NCI-H748 (cell line): Measurements from ENCODE around the gene CLMP.

Experiments used
- DNase-seq: peaks from one replicate; lab custom pipeline; 2025; ENCODE audit not compliant: unreplicated experiment; lab: John Stamatoyannopoulos, UW

Gene CLMP

DNA sequence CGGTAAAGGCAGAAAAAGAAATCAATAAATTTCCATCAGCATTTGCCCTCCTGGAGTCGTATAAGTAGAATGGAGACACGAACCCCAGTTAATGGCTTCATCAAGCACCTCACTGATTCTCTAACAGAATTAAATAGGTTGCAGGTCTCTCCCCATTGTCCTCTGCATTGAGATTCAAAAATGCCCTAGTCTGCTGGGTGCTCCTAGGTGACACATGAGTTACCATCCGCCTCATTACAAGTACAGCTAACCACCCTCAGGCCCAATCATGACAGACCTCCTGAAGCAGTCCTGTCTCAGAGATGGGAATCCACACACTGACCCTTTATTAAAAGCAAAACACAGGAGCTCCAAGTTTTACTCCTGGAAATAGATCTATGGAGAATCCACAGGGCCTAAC lies 164.5 kb downstream of the CLMP start:
- peak; percentile 42 for DNase-seq

DNA sequence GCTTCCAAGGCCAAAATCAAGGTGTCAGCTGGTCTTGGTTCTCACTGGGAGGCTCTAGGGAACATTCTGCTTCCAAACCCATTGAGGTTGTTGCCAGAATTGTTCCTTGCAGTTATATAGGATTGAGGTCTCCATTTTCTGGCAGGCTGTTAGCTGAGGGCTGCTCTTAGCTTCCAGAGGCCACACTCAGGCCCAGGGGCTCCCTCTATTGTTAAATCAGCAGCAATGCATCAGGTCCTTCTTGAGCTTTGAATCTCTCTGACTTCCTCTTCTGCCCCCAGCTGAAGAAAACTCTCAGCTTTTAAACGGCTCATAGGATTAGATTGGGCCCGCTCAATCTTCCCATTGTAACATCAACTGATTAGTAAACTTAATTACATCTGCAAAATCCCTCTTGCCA lies 174.1 kb downstream of the CLMP start:
- peak; percentile 52 for DNase-seq
